HEK293 (cell line): Measurements from ENCODE around the gene ZNF836.

Source experiments
- CTCF ChIA-PET: fragments of 350-600 bp; formaldehyde crosslinking; extraction: SDS; loops from one replicate; lab custom pipeline; 2021; ENCODE audit warnings: antibody characterized with exemption; lab: Yijun Ruan, JAX
- POLR2A ChIA-PET: fragments of 300-600 bp; formaldehyde crosslinking; extraction: SDS; loops from one replicate; lab custom pipeline; 2020; ENCODE audit warnings: antibody characterized with exemption, inconsistent platforms; lab: Yijun Ruan, JAX
- H3K27ac ChIP-seq: fragments of 200-500 bp; sonication (Bioruptor generic); 2 replicates; pipeline ENCODE4 v1.5.1; 2014; ENCODE audit warnings: low read depth, low read length, control low read depth, inconsistent platforms; ENCODE audit errors: extremely low read depth
- H3K36me3 ChIP-seq, 2 experiments: fragments of 200-500 bp in 1 of 2; sonication (Bioruptor generic) in 1 of 2; 1 replicate in 1 of 2; 2 replicates in 1 of 2; pipeline ENCODE4 v1.5.1; 2014 to 2017; ENCODE audit warnings: inconsistent platforms in 2 of 2, low read length in 2 of 2; ENCODE audit not compliant: control insufficient read depth in 2 of 2, insufficient read depth in 1 of 2
- H3K4me1 ChIP-seq: fragments of 200-500 bp; sonication (Bioruptor generic); 2 replicates; pipeline ENCODE4 v1.5.1; 2014; ENCODE audit warnings: mild to moderate bottlenecking, low read length, inconsistent platforms; ENCODE audit not compliant: control insufficient read depth, insufficient read depth
- H3K4me3 ChIP-seq: 2 replicates; pipeline ENCODE4 v1.5.1; 2011; ENCODE audit warnings: low read depth, mild to moderate bottlenecking, control low read depth, low read length, moderate library complexity
- H3K9me3 ChIP-seq: fragments of 200-500 bp; sonication (Bioruptor generic); 2 replicates; pipeline ENCODE4 v1.5.1; 2014; ENCODE audit warnings: low read depth, low read length, inconsistent platforms; ENCODE audit not compliant: control insufficient read depth, insufficient read depth
- GLI2 ChIP-seq: fragments of 450-650 bp; formaldehyde crosslinking; IDR thresholded peaks from 2 replicates; pipeline ENCODE4; 2017; ENCODE audit warnings: missing biosample characterization, missing genetic modification characterization, low read depth, borderline replicate concordance
- KLF1 ChIP-seq: fragments of 450-650 bp; formaldehyde crosslinking; IDR thresholded peaks from 2 replicates; pipeline ENCODE4 v1.5.1; 2016; ENCODE audit warnings: missing biosample characterization, missing genetic modification characterization
- KLF9 ChIP-seq: fragments of 450-650 bp; formaldehyde crosslinking; IDR thresholded peaks from 2 replicates; pipeline ENCODE4 v1.5.1; 2016; ENCODE audit warnings: missing biosample characterization, missing genetic modification characterization, low read depth
- PRDM6 ChIP-seq: fragments of 450-650 bp; formaldehyde crosslinking; IDR thresholded peaks from 2 replicates; pipeline ENCODE4 v1.5.1; 2017; ENCODE audit warnings: missing biosample characterization, missing genetic modification characterization
- SP2 ChIP-seq: fragments of 450-650 bp; formaldehyde crosslinking; IDR thresholded peaks from 2 replicates; pipeline ENCODE4 v1.5.1; 2016; ENCODE audit warnings: missing biosample characterization, missing genetic modification characterization
- ZBTB7A ChIP-seq: fragments of 450-650 bp; formaldehyde crosslinking; IDR thresholded peaks from 2 replicates; pipeline ENCODE4 v1.5.1; 2016; ENCODE audit warnings: low read depth, missing biosample characterization, missing genetic modification characterization
- ZNF146 ChIP-seq: fragments of 450-650 bp; formaldehyde crosslinking; IDR thresholded peaks from 2 replicates; pipeline ENCODE4 v1.5.1; 2016; ENCODE audit warnings: missing biosample characterization, missing genetic modification characterization
- ZNF169 ChIP-seq: fragments of 450-650 bp; formaldehyde crosslinking; IDR thresholded peaks from 2 replicates; pipeline ENCODE4 v1.5.1; 2016; ENCODE audit warnings: missing biosample characterization, missing genetic modification characterization
- ZNF19 ChIP-seq: fragments of 450-650 bp; formaldehyde crosslinking; IDR thresholded peaks from 2 replicates; pipeline ENCODE4; 2016; ENCODE audit warnings: missing biosample characterization, missing genetic modification characterization, low read depth
- ZNF211 ChIP-seq: fragments of 450-650 bp; formaldehyde crosslinking; IDR thresholded peaks from 2 replicates; pipeline ENCODE4 v1.5.1; 2016; ENCODE audit warnings: low read depth, missing biosample characterization, missing genetic modification characterization
- ZNF302 ChIP-seq: fragments of 450-650 bp; formaldehyde crosslinking; IDR thresholded peaks from 2 replicates; pipeline ENCODE4 v1.5.1; 2016; ENCODE audit warnings: missing biosample characterization, missing genetic modification characterization, low read depth
- ZNF350 ChIP-seq: fragments of 450-650 bp; formaldehyde crosslinking; IDR thresholded peaks from 2 replicates; pipeline ENCODE4 v1.5.0; 2017; ENCODE audit warnings: missing biosample characterization, mild to moderate bottlenecking, missing genetic modification characterization
- ZNF514 ChIP-seq: fragments of 450-650 bp; formaldehyde crosslinking; IDR thresholded peaks from 2 replicates; pipeline ENCODE4 v1.5.1; 2016; ENCODE audit warnings: missing biosample characterization, missing genetic modification characterization
- ZNF558 ChIP-seq: fragments of 450-650 bp; formaldehyde crosslinking; IDR thresholded peaks from 2 replicates; pipeline ENCODE4 v1.5.1; 2016; ENCODE audit warnings: missing biosample characterization, missing genetic modification characterization
- ZNF596 ChIP-seq: fragments of 450-650 bp; IDR thresholded peaks from 2 replicates; pipeline ENCODE4 v1.5.0; 2018; ENCODE audit warnings: missing biosample characterization, mild to moderate bottlenecking, missing genetic modification characterization, moderate library complexity
- ZNF658 ChIP-seq: fragments of 450-650 bp; formaldehyde crosslinking; IDR thresholded peaks from 2 replicates; pipeline ENCODE4; 2016; ENCODE audit warnings: missing biosample characterization, missing genetic modification characterization
- ZNF692 ChIP-seq: fragments of 450-650 bp; formaldehyde crosslinking; IDR thresholded peaks from 2 replicates; pipeline ENCODE4 v1.5.1; 2016; ENCODE audit warnings: missing biosample characterization, missing genetic modification characterization
- ZNF701 ChIP-seq: fragments of 450-650 bp; formaldehyde crosslinking; IDR thresholded peaks from 2 replicates; pipeline ENCODE4 v1.5.1; 2016; ENCODE audit warnings: missing biosample characterization, missing genetic modification characterization
- TF ChIP-seq, protein P1 (sequence below): fragments of 450-650 bp; formaldehyde crosslinking; optimal IDR thresholded peaks from 2 replicates; pipeline ENCODE3; 2016; ENCODE audit warnings: missing biosample characterization, mild to moderate bottlenecking, missing genetic modification characterization
- TF ChIP-seq, protein P2 (sequence below): fragments of 450-650 bp; formaldehyde crosslinking; IDR thresholded peaks from 2 replicates; pipeline ENCODE4 v1.5.1; 2016; ENCODE audit warnings: missing biosample characterization, missing genetic modification characterization
- TF ChIP-seq, protein P3 (sequence below): fragments of 450-650 bp; formaldehyde crosslinking; IDR thresholded peaks from 2 replicates; pipeline ENCODE4 v1.5.1; 2017; ENCODE audit warnings: missing biosample characterization, missing genetic modification characterization
- TF ChIP-seq, protein P4 (sequence below): fragments of 450-650 bp; formaldehyde crosslinking; IDR thresholded peaks from 2 replicates; pipeline ENCODE4 v1.5.1; 2016; ENCODE audit warnings: missing biosample characterization, missing genetic modification characterization

The ZNF836 gene

DNA sequence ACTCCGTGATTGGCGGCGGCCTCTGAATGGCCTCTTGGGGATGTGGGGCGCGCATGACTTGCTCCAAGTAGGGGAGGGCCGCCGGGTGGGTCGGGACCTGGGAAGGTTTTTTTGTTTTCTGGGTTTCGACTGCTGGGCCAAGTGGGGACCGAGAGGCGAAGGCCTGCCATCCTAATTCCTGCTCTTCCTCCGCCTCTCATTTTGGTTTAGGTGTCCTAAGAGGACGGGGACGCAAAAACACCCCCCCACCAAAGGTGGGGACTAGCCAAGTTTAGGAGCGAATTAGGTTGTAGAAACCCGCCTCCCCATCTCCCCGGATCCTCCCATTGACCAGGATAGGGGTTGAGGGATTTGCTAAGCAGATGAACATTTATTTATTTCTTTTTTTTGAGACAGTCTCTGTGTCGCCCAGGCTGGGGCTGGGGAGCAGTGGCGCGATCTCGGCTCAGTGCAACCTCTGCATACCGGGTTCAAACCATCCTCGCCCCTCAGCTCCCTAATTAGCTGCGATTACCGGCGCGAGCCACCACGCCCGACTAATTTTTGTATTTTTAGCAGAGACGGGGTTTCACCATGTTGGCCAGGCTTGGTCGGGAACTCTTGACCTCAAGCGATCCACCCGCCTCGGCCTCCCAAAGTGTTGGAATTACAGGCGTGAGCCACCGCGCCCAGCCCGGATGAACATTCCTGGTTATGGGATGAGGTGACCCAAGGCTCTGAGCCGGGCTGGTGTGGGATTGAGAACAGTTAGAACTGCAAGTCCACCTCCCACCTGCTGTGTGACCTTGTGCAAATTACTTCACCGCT lies 19.3 kb upstream of the ZNF836 start (continued):
- TF ChIP-seq, protein P1, sequence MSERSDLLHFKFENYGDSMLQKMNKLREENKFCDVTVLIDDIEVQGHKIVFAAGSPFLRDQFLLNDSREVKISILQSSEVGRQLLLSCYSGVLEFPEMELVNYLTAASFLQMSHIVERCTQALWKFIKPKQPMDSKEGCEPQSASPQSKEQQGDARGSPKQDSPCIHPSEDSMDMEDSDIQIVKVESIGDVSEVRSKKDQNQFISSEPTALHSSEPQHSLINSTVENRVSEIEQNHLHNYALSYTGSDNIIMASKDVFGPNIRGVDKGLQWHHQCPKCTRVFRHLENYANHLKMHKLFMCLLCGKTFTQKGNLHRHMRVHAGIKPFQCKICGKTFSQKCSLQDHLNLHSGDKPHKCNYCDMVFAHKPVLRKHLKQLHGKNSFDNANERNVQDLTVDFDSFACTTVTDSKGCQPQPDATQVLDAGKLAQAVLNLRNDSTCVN (tag by site-specific recombination), result peak; percentile 31
- TF ChIP-seq, all 188 proteins: peak for 5

DNA sequence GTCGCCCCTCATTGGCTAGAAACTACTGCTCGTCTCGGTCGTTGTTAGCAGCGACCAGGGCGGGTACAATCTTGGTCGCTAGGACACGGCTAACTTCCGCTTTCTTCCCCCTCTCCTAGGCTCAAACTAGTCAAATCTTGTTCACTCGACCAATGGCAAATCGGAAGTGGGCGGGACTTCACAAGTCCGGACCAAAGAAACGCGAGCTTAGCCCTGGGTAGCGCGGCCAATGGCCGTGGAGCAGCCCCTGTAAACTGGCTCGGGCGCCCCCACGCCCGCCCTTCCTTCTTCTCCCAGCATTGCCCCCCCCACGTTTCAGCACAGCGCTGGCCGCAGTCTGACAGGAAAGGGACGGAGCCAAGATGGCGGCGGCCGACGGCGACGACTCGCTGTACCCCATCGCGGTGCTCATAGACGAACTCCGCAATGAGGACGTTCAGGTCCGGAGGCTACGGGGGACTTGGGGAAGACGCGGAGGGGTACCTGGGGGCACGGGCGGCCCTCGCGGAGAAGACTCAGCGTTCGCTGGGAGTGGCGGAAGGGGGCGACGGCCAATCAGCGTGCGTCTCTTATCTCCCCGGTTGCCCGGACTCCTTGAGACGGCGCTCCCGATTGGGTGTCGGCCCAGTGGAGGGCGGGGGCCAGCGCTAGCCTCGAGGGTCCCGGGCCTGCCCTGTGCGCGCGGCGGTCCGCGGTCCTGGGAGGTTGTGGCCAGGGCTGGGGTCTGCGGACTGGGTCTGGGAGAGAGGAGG lies 18.5 kb upstream of the ZNF836 start, which contains the start of gene PPP2R1A:
TSS of gene PPP2R1A (plus strand) at position 318 of the 752 bp plus-strand sequence. CDS start at position 363, 45 bp downstream.
- Histone ChIP-seq H3K4me3 (peak within 1 kb of the TSS; percentile 99), H3K27ac (peak within 1 kb of the TSS; percentile 95), H3K36me3 (peaks cover 22 to 34% of the 10 kb centered on the region in 2 experiments), H3K4me1 (peaks cover 12% of the 10 kb centered on the region; the same call in 1 of the 2 replicates), H3K9me3 (no peaks in the 10 kb centered on the region)
- POLR2A ChIA-PET, result interaction anchor here (0.5 to 2.3 kb wide), 31 partner anchors 9 to 1681 kb away, joined by 3 to 29 read pairs (median 4); partner anchors contain the start of genes ZNF432, ZNF614, ZNF616 and ZNF836
- CTCF ChIA-PET, result interaction anchor here (0.8 to 1.1 kb wide), 2 partner anchors 14 to 51 kb away, joined by 3 to 6 read pairs; no protein-coding TSS in a partner anchor
- TF ChIP-seq ZNF596 (tag by site-specific recombination) (no peak), KLF9 (peak; percentile 73), SP2 (peak; percentile 86), ZNF146 (tag by site-specific recombination) (no peak), ZNF302 (tag by site-specific recombination) (0 out of 2 replicates have a peak, but pooled peaks have one; percentile 36), ZNF514 (tag by site-specific recombination) (no peak), ZNF169 (no peak), GLI2 (tag by site-specific recombination) (no peak), ZNF19 (tag by site-specific recombination) (no peak), ZNF350 (tag by site-specific recombination) (no peak), ZBTB7A (tag by site-specific recombination) (0 out of 2 replicates have a peak, but pooled peaks have one; percentile 71), KLF1 (tag by site-specific recombination) (peak; percentile 57), ZNF701 (tag by site-specific recombination) (no peak), ZNF692 (peak; percentile 58; the same call in 1 of the 2 replicates), ZNF558 (tag by site-specific recombination) (no peak), ZNF658 (tag by site-specific recombination) (no peak), ZNF211 (tag by site-specific recombination) (no peak), PRDM6 (tag by site-specific recombination) (no peak)
- TF ChIP-seq, protein P2, sequence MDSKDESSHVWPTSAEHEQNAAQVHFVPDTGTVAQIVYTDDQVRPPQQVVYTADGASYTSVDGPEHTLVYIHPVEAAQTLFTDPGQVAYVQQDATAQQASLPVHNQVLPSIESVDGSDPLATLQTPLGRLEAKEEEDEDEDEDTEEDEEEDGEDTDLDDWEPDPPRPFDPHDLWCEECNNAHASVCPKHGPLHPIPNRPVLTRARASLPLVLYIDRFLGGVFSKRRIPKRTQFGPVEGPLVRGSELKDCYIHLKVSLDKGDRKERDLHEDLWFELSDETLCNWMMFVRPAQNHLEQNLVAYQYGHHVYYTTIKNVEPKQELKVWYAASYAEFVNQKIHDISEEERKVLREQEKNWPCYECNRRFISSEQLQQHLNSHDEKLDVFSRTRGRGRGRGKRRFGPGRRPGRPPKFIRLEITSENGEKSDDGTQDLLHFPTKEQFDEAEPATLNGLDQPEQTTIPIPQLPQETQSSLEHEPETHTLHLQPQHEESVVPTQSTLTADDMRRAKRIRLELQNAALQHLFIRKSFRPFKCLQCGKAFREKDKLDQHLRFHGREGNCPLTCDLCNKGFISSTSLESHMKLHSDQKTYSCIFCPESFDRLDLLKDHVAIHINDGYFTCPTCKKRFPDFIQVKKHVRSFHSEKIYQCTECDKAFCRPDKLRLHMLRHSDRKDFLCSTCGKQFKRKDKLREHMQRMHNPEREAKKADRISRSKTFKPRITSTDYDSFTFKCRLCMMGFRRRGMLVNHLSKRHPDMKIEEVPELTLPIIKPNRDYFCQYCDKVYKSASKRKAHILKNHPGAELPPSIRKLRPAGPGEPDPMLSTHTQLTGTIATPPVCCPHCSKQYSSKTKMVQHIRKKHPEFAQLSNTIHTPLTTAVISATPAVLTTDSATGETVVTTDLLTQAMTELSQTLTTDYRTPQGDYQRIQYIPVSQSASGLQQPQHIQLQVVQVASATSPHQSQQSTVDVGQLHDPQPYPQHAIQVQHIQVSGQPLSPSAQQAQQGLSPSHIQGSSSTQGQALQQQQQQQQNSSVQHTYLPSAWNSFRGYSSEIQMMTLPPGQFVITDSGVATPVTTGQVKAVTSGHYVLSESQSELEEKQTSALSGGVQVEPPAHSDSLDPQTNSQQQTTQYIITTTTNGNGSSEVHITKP, result no peak
- TF ChIP-seq, protein P3, sequence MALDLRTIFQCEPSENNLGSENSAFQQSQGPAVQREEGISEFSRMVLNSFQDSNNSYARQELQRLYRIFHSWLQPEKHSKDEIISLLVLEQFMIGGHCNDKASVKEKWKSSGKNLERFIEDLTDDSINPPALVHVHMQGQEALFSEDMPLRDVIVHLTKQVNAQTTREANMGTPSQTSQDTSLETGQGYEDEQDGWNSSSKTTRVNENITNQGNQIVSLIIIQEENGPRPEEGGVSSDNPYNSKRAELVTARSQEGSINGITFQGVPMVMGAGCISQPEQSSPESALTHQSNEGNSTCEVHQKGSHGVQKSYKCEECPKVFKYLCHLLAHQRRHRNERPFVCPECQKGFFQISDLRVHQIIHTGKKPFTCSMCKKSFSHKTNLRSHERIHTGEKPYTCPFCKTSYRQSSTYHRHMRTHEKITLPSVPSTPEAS (tag by site-specific recombination), result no peak
- TF ChIP-seq, protein P4, sequence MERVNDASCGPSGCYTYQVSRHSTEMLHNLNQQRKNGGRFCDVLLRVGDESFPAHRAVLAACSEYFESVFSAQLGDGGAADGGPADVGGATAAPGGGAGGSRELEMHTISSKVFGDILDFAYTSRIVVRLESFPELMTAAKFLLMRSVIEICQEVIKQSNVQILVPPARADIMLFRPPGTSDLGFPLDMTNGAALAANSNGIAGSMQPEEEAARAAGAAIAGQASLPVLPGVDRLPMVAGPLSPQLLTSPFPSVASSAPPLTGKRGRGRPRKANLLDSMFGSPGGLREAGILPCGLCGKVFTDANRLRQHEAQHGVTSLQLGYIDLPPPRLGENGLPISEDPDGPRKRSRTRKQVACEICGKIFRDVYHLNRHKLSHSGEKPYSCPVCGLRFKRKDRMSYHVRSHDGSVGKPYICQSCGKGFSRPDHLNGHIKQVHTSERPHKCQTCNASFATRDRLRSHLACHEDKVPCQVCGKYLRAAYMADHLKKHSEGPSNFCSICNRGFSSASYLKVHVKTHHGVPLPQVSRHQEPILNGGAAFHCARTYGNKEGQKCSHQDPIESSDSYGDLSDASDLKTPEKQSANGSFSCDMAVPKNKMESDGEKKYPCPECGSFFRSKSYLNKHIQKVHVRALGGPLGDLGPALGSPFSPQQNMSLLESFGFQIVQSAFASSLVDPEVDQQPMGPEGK (tag by site-specific recombination), result peak; percentile 98
